HEK293T (cell line): ENCODE results near the gene MIR17HG.

ENCODE experiments used
- BHLHE40 ChIP-seq: fragments of 450-650 bp; IDR thresholded peaks from 2 replicates; pipeline ENCODE4 v1.6.1; 2016; ENCODE audit warnings: mild to moderate bottlenecking, moderate library complexity, borderline replicate concordance
- HDGF ChIP-seq: fragments of 450-650 bp; IDR thresholded peaks from 2 replicates; pipeline ENCODE4 v1.6.1; 2017; ENCODE audit warnings: antibody characterized with exemption, borderline replicate concordance
- PKNOX1 ChIP-seq: fragments of 450-650 bp; IDR thresholded peaks from 2 replicates; pipeline ENCODE4 v1.6.1; 2016
- SUZ12 ChIP-seq: fragments of 450-650 bp; IDR thresholded peaks from 2 replicates; pipeline ENCODE4 v1.6.1; 2016; ENCODE audit warnings: mild to moderate bottlenecking

GRCh38 chr13:91397595-91397994 is 50.1 kb downstream of the MIR17HG start:
- TF ChIP-seq BHLHE40 = no peak
- TF ChIP-seq HDGF = no peak
- no peak for TF ChIP-seq SUZ12
- TF ChIP-seq PKNOX1 = no peak
